Body of pancreas (tissue), 4 donors: Measurements from ENCODE around the gene FNDC3B. TPM values are rescaled to one million over a fixed set of nuclear protein-coding genes. Genes with fewer than 3 reads are reported as not detected.

ENCODE experiments used
- ATAC-seq: fragments of 150-250 bp; one replicate; pipeline ENCODE4 v1.9.1; 2016
- DNase-seq, 4 donors: peaks; one replicate each; pipeline ENCODE4 v3.0.0-alpha.2; 2019
- H3K27ac ChIP-seq, 4 donors: fragments of 200-600 bp; sonication (generic); 1 replicate in 3 of 4; 2 replicates in 1 of 4; pipeline versions ENCODE4 v1.5.1 to v1.6.1; 2016 to 2019; ENCODE audit warnings: mild to moderate bottlenecking in 1 of 4, mixed read lengths in 1 of 4, moderate library complexity in 1 of 4
- H3K27me3 ChIP-seq, 2 donors: fragments of 200-600 bp; sonication (generic); one replicate each; pipeline ENCODE4 v1.6.0; 2016; ENCODE audit warnings: mild to moderate bottlenecking in 1 of 2
- H3K36me3 ChIP-seq, 2 donors: fragments of 200-600 bp; sonication (generic); replicated peaks in 1 of 2; 2 replicates each; pipeline ENCODE4 v1.5.1; 2016; ENCODE audit warnings: low read depth in 2 of 2; ENCODE audit not compliant: insufficient read depth in 1 of 2
- H3K4me1 ChIP-seq: fragments of 200-600 bp; sonication (generic); one replicate; pipeline ENCODE4 v1.6.0; 2016
- H3K4me3 ChIP-seq, 2 donors: fragments of 200-600 bp; sonication (generic); 1 replicate in 1 of 2; 2 replicates in 1 of 2; pipeline ENCODE4 v1.5.1; 2016 to 2019
- H3K9me3 ChIP-seq, 3 donors: fragments of 200-600 bp; sonication (generic); 1 replicate in 2 of 3; 2 replicates in 1 of 3; pipeline ENCODE4 v1.5.1; 2016
- POLR2A ChIP-seq, 3 donors: fragments of 450-650 bp; IDR thresholded peaks; one replicate each; pipeline ENCODE4 v1.6.1; 2016; ENCODE audit warnings: antibody characterized with exemption in 3 of 3, mild to moderate bottlenecking in 2 of 3
- WGBS, 2 donors: methylation state at CpG; one replicate each; pipeline ENCODE4 v1.1.5; 2017; 5-methylcytosine and 5-hydroxymethylcytosine counted together
- intact Hi-C: fragments of 100-400 bp; cut with DNase I; formaldehyde crosslinking; loops from one replicate; pipeline ENCODE4 v1.15.1; 2023
- total RNA-seq, 2 donors: library from RNA; depleted of rRNA; stranded (reverse); fragments of >200 nt; gene quantifications; one replicate each; pipeline ENCODE4 v1.1.0, GENCODE V29; 2016
- TF ChIP-seq, protein P1 (sequence below), 7 experiments: fragments of 450-650 bp in 4 of 7; fragments of 200-600 bp in 3 of 7; sonication (generic) in 3 of 7; IDR thresholded peaks; one replicate each; pipeline ENCODE4 v1.5.1; 2016 to 2019; ENCODE audit warnings: antibody characterized with exemption in 7 of 7

Gene FNDC3B
- total RNA-seq, 2 donors from 2014 or later = 64.3 to 86.0 TPM

DNA sequence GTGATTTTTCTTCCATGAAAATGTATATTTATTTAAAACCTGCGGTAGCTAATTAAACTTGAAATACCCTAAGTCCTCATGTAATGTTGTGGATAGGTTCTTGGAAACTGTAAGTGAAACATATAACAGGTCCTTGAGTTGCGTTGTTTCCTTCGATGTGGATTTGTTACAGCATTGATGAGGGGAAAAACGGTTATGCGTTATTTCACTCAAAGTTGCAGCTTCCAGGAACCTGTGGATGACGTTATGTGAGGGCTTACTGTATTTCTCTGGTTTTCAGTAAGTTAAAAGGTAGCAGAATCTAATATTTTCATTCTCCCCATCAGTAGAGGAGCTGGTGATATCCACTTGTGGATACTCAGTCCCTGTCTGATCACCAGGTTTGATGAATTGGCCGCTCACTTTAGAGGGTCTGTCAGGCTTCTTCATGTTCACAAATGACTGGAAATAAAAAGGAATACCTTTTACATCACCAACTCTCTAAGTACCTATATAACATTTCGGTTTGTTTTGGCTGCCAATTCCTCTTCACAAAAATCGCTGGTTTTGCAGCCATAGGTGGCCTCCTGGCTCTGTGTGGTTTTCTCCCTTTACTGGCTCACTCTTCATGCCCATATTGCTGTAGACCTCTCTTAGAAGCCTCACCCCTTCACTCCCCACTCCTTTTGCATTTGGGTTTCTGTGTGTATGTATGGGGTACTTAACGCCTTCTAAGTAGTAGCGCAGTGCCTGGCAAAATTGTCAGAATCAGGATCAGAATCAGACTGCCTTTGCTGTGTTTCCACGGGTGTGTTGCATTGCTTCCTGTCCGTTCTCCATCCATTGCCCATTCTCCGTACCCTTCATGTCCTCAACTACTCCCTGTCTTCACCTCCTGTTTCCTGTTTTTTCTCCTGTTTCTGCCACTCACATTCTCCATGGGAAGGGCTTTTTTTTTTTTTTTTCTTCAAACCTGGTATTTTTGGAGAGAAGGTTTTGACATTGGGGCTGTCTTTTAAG, 112.6 kb downstream of the FNDC3B start:
- Histone ChIP-seq H3K27ac (peak overlapping the region; percentile 39 to 96 (median 86)), H3K4me1 (peaks cover 59% of the 10 kb centered on the region), H3K36me3 (no peaks in the 10 kb centered on the region), H3K9me3 (no peaks in the 10 kb centered on the region), H3K4me3 (no peak overlapping the region), H3K27me3 (no peaks in the 10 kb centered on the region)
- TF ChIP-seq, protein P1, sequence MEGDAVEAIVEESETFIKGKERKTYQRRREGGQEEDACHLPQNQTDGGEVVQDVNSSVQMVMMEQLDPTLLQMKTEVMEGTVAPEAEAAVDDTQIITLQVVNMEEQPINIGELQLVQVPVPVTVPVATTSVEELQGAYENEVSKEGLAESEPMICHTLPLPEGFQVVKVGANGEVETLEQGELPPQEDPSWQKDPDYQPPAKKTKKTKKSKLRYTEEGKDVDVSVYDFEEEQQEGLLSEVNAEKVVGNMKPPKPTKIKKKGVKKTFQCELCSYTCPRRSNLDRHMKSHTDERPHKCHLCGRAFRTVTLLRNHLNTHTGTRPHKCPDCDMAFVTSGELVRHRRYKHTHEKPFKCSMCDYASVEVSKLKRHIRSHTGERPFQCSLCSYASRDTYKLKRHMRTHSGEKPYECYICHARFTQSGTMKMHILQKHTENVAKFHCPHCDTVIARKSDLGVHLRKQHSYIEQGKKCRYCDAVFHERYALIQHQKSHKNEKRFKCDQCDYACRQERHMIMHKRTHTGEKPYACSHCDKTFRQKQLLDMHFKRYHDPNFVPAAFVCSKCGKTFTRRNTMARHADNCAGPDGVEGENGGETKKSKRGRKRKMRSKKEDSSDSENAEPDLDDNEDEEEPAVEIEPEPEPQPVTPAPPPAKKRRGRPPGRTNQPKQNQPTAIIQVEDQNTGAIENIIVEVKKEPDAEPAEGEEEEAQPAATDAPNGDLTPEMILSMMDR (IDR thresholded peaks at IDR 0.05) = no peak
- no peak for TF ChIP-seq POLR2A (IDR thresholded peaks at IDR 0.05)
- intact Hi-C loops = no loop called here
- ATAC-seq (no peak), DNase-seq (no peak)
- 75 to 77% methylated on average over 14 of the region's 14 CpGs for WGBS, 2 donors

DNA sequence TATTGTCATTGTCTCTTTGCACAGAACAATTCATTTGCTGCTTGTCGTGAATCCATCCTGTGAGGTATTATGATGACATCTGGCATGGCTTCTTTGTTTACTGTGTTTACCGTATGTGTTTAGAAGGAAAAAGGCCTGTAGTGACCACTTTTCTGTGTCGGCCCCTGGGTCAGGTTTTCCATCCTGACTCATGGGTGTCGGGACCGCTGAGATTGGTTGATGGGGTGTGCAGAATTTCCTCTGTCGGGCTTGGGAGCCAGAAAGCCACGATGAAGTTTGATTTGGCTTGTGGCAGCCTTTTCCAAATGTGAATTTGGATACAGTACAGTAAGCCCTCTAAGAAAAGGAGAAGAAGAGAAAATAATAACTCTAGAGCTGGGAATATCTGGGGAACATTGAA, 113.5 kb downstream of the FNDC3B start:
- H3K27me3 ChIP-seq = no peaks in the 10 kb centered on the region
- intact Hi-C loops = no loop called here
- H3K36me3 ChIP-seq = no peaks in the 10 kb centered on the region
- H3K4me1 ChIP-seq = peaks cover 68% of the 10 kb centered on the region
- TF ChIP-seq, protein P1 (IDR thresholded peaks at IDR 0.05) = no peak
- TF ChIP-seq POLR2A (IDR thresholded peaks at IDR 0.05) = no peak
- peak overlapping the region; percentile 82 to 96 (median 92) for H3K27ac ChIP-seq
- WGBS, 2 donors = 13 to 25% methylated on average over 7 of the region's 7 CpGs
- ATAC-seq (peak; percentile 9), DNase-seq (peak in 2 of 4 donors; percentile 29 to 42)
- H3K9me3 ChIP-seq = no peaks in the 10 kb centered on the region
- H3K4me3 ChIP-seq = no peak overlapping the region

DNA sequence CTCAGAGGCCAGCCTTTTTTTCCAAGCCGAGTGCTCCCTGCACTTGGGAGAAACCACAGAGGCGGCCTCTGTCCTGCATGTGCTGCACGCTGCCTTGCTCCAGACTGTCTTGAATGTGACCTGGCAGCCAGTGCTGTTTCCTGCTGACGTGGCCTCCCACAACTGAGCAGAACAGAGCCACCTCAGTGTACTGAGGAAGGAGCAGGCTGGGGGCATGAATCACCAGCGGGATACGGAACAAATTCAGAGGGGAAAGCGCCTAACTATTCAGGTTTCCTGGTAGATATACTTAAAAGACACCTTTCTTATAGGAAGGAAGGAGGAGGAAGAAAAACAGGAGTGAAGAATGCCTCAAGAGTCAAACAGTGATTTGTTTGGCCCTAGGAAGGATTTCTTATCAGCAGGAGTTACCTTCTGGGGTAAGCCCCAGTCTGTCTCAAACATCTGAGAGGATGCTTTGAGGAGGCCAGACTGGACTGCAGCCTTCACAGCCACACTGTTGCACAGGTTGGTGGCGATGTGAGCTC, 114.0 kb downstream of the FNDC3B start:
- TF ChIP-seq, protein P1 (IDR thresholded peaks at IDR 0.05) = no peak
- TF ChIP-seq POLR2A (IDR thresholded peaks at IDR 0.05) = peak in 2 of 3 donors; percentile 72 to 79
- DNase-seq (peak; percentile 85 to 96 (median 94)), ATAC-seq (peak; percentile 97)
- no peak overlapping the region for H3K4me3 ChIP-seq
- peaks cover 66% of the 10 kb centered on the region for H3K4me1 ChIP-seq
- 13 to 16% methylated on average over 8 of the region's 8 CpGs for WGBS, 2 donors
- H3K27ac ChIP-seq = peak overlapping the region; percentile 82 to 96 (median 92)
- H3K36me3 ChIP-seq = no peaks in the 10 kb centered on the region
- intact Hi-C loops = no loop called here
- no peaks in the 10 kb centered on the region for H3K9me3 ChIP-seq
- H3K27me3 ChIP-seq = no peaks in the 10 kb centered on the region

DNA sequence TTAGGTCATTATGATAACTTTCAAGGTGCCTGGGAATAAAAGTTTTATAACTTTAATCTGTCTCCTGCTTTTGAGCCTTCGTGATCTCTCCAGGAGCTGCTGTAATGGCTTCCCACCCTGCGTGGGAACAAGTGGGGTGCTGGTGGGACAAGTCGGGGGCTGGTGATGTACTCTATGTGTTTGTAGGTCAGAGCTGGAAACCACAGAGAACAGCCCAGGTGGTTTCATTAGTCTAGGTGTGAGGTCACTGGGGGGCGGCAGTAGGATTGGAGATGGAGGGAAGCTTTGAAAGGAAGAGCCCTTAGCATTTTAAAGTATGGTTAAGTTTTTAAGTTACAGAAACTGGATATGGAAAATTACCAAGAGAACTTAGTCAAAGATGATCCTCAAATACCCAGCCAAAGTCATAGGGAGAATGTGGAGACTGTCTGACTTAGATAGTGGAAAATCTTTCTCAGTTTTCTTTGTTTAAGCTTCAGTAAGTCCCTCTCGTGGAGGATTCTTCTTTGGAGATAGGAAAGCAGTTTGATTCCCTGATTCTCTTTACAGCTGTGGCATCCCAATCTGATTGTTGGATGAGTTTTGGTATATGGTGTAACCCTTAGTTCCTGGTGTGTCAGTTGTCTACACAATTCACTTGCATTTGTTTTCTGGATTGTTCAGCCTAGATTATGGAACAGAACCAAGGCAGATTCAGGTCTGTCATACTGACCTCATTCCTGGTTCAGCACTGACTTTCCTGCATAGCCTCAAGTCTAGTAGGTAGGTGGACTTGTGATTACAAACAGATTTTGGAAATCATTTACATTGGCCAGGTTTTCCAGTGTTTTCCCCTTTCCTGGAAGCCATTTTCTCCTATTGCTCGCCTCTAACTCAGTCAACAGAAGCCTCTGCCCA, 115.6 kb downstream of the FNDC3B start:
- peaks cover 70% of the 10 kb centered on the region for H3K4me1 ChIP-seq
- no peaks in the 10 kb centered on the region for H3K36me3 ChIP-seq
- TF ChIP-seq POLR2A (IDR thresholded peaks at IDR 0.05) = no peak
- TF ChIP-seq, protein P1 (IDR thresholded peaks at IDR 0.05) = no peak
- DNase-seq (no peak), ATAC-seq (no peak)
- intact Hi-C loops = no loop called here
- no peaks in the 10 kb centered on the region for H3K9me3 ChIP-seq
- H3K27me3 ChIP-seq = no peaks in the 10 kb centered on the region
- H3K4me3 ChIP-seq = no peak overlapping the region
- WGBS, 2 donors = 70 to 83% methylated on average over 6 of the region's 6 CpGs
- H3K27ac ChIP-seq = peak overlapping the region in 3 of 4 donors; percentile 82 to 96 (median 89)
